ENCODE measurements around the gene NYAP2.

The NYAP2 gene

DNA sequence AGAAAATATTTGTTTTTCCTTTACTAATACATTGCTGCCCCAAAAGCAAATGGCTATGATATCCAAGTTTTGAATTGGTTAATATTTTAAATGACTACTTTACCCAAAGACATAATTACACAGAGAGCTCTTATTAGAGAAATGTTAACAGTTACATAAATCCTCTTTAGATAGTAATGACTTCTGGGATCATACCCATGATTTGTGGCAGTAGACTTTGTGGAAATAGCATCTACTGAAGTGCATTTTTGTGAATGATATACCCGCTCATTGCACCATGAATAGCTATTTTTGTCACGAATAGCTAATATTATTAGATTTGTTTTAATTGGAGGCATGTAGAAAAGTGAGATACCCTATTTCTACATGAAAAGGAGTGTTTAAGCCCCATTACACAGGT lies 15.8 kb downstream of the NYAP2 start:
- no peak overlapping the region for H3K18ac ChIP-seq (ENCODE audit: low read length)
- WGBS, 2 donors (ENCODE audit: extremely low coverage in 2 of 2, insufficient read length in 2 of 2, insufficient replicate concordance in 1 of 2): no CpG with 5 or more reads among the region's 2 CpGs
- no peak overlapping the region for H3K9ac ChIP-seq (ENCODE audit: low read depth, low read length, poor library complexity)

DNA sequence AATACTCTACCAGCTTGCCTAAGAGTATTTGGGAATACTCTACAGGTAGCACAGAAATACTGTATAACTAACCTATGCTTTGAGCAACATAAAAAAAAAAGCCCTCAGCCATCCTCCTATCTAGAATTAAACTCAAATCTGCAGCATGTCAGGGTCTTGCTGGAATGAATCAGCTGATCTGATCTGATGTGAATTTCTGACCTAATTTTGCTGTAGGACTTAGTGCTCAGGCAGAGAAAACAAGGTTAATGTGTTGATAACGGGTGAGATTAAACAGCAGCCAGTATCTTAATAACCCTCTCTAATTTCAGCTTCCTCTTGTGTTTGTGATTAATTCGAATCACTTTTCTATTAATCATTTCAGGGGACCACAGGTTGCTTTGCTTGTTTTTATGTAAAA lies 16.3 kb downstream of the NYAP2 start:
- H4K8ac ChIP-seq (ENCODE audit: low read depth, low read length): no peak overlapping the region
- H4K91ac ChIP-seq (ENCODE audit: low read depth, low read length, poor library complexity): no peak overlapping the region
- H3K9me3 ChIP-seq (replicated peaks in 1 of 2; ENCODE audit: control insufficient read depth in 2 of 2, insufficient read depth in 1 of 2, low read depth in 1 of 2, low read length in 2 of 2): no peaks in the 10 kb centered on the region
- DNase-seq (ENCODE audit: low spot score): no peak
- H3K4me1 ChIP-seq (ENCODE audit: control insufficient read depth in 2 of 2, insufficient read depth in 1 of 2, low read depth in 1 of 2, low read length in 2 of 2): no peaks in the 10 kb centered on the region
- no peak overlapping the region for H2AFZ ChIP-seq (ENCODE audit: low read length)
- no peak overlapping the region for H3K4me2 ChIP-seq (ENCODE audit: insufficient read depth, low read length, poor library complexity, severe bottlenecking)
- H2AK5ac ChIP-seq (ENCODE audit: low read depth, low read length): no peak overlapping the region
- H3K27ac ChIP-seq (replicated peaks; ENCODE audit: low read length): no peak overlapping the region
- no peak overlapping the region for H3K9ac ChIP-seq (ENCODE audit: low read depth, low read length, poor library complexity)
- H2BK5ac ChIP-seq (ENCODE audit: low read length): no peak overlapping the region
- no CpG with 5 or more reads among the region's 2 CpGs for WGBS, 2 donors (ENCODE audit: extremely low coverage in 2 of 2, insufficient read length in 2 of 2, insufficient replicate concordance in 1 of 2)
- no peak overlapping the region for H3K14ac ChIP-seq (ENCODE audit: low read length)
- no peak overlapping the region for H2BK12ac ChIP-seq (ENCODE audit: low read length)
- H3K23ac ChIP-seq (ENCODE audit: low read depth, low read length, poor library complexity): no peak overlapping the region
- H3K4me3 ChIP-seq (ENCODE audit: low read length in 2 of 2): no peak overlapping the region
- no peaks in the 10 kb centered on the region for H3K79me1 ChIP-seq (ENCODE audit: low read depth, low read length)
- no peak overlapping the region for H3K4ac ChIP-seq (ENCODE audit: low read length)
- H3K36me3 ChIP-seq (replicated peaks in 1 of 2; ENCODE audit: control insufficient read depth in 2 of 2, insufficient read depth in 2 of 2, low read length in 2 of 2): no peaks in the 10 kb centered on the region
- no peaks in the 10 kb centered on the region for H3K27me3 ChIP-seq (ENCODE audit: control insufficient read depth in 3 of 3, insufficient read depth in 3 of 3, low read depth in 1 of 3, low read length in 3 of 3)
- H3K18ac ChIP-seq (ENCODE audit: low read length): no peak overlapping the region
- H2BK15ac ChIP-seq (ENCODE audit: low read length): no peak overlapping the region
- H2BK120ac ChIP-seq (ENCODE audit: low read depth, low read length): no peak overlapping the region

More for the DNA sequence above, 15.8 kb downstream of the NYAP2 start:
- no peaks in the 10 kb centered on the region for H3K79me1 ChIP-seq (ENCODE audit: low read depth, low read length)
- no peak overlapping the region for H3K23ac ChIP-seq (ENCODE audit: low read depth, low read length, poor library complexity)
- no peaks in the 10 kb centered on the region for H3K36me3 ChIP-seq (replicated peaks in 1 of 2; ENCODE audit: control insufficient read depth in 2 of 2, insufficient read depth in 2 of 2, low read length in 2 of 2)
- H2AFZ ChIP-seq (ENCODE audit: low read length): no peak overlapping the region
- no peak overlapping the region for H2BK120ac ChIP-seq (ENCODE audit: low read depth, low read length)
- H4K8ac ChIP-seq (ENCODE audit: low read depth, low read length): no peak overlapping the region
- H2AK5ac ChIP-seq (ENCODE audit: low read depth, low read length): no peak overlapping the region
- H3K27ac ChIP-seq (replicated peaks; ENCODE audit: low read length): no peak overlapping the region
- H2BK5ac ChIP-seq (ENCODE audit: low read length): no peak overlapping the region
- H4K91ac ChIP-seq (ENCODE audit: low read depth, low read length, poor library complexity): no peak overlapping the region
- H3K14ac ChIP-seq (ENCODE audit: low read length): no peak overlapping the region
- no peaks in the 10 kb centered on the region for H3K4me1 ChIP-seq (ENCODE audit: control insufficient read depth in 2 of 2, insufficient read depth in 1 of 2, low read depth in 1 of 2, low read length in 2 of 2)
- H2BK15ac ChIP-seq (ENCODE audit: low read length): no peak overlapping the region
- no peak overlapping the region for H2BK12ac ChIP-seq (ENCODE audit: low read length)
- H3K9me3 ChIP-seq (replicated peaks in 1 of 2; ENCODE audit: control insufficient read depth in 2 of 2, insufficient read depth in 1 of 2, low read depth in 1 of 2, low read length in 2 of 2): no peaks in the 10 kb centered on the region
- no peak overlapping the region for H3K4me3 ChIP-seq (ENCODE audit: low read length in 2 of 2)
- no peak overlapping the region for H3K4ac ChIP-seq (ENCODE audit: low read length)
- no peaks in the 10 kb centered on the region for H3K27me3 ChIP-seq (ENCODE audit: control insufficient read depth in 3 of 3, insufficient read depth in 3 of 3, low read depth in 1 of 3, low read length in 3 of 3)
- no peak overlapping the region for H3K4me2 ChIP-seq (ENCODE audit: insufficient read depth, low read length, poor library complexity, severe bottlenecking)
- DNase-seq (ENCODE audit: low spot score): no peak

DNA sequence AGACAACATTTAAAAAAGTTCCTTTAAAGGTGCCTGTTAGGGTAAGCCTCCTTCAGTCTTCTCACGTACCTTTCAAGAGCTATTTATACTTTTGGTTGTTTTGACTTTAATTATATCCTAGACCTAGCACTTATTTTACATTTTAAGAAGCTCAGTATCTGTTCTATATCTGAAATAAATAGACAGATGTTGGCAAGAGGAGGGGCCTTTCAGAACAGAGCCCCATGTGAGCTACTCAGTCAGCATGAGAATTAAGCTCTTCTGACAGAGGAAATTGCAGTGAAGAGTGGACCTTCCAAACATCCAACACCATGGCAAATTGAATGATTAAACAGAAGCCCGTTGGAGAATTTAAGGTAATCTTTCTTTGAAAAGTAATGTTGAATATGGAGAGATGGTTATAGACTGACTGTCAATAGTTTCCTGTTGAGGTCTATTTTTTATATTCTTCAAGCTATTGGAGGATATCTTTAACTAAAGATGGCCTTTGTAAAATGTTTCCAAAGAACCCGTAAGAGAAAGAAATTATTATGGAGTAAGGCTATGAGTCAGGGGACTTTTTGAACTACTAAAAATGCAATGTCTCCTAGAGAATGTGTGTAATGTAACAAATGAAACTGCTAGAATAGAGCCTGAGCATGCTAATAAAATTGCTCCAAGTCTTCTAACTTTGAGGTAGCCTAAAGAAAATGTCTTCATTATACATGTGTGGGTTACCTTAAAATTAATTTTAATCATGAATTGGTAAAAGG lies 17.3 kb downstream of the NYAP2 start:
- H3K4me3 ChIP-seq (ENCODE audit: low read length in 2 of 2): no peak overlapping the region
- no peaks in the 10 kb centered on the region for H3K79me1 ChIP-seq (ENCODE audit: low read depth, low read length)
- H3K27ac ChIP-seq (replicated peaks; ENCODE audit: low read length): no peak overlapping the region
- DNase-seq (ENCODE audit: low spot score): no peak
- no peaks in the 10 kb centered on the region for H3K9me3 ChIP-seq (replicated peaks in 1 of 2; ENCODE audit: control insufficient read depth in 2 of 2, insufficient read depth in 1 of 2, low read depth in 1 of 2, low read length in 2 of 2)
- no peak overlapping the region for H2BK120ac ChIP-seq (ENCODE audit: low read depth, low read length)
- no peak overlapping the region for H3K18ac ChIP-seq (ENCODE audit: low read length)
- H2AFZ ChIP-seq (ENCODE audit: low read length): no peak overlapping the region
- no peak overlapping the region for H4K8ac ChIP-seq (ENCODE audit: low read depth, low read length)
- no peak overlapping the region for H3K23ac ChIP-seq (ENCODE audit: low read depth, low read length, poor library complexity)
- H2AK5ac ChIP-seq (ENCODE audit: low read depth, low read length): no peak overlapping the region
- no peak overlapping the region for H2BK5ac ChIP-seq (ENCODE audit: low read length)
- H2BK15ac ChIP-seq (ENCODE audit: low read length): no peak overlapping the region
- H3K4me2 ChIP-seq (ENCODE audit: insufficient read depth, low read length, poor library complexity, severe bottlenecking): no peak overlapping the region
- H3K9ac ChIP-seq (ENCODE audit: low read depth, low read length, poor library complexity): no peak overlapping the region
- H3K14ac ChIP-seq (ENCODE audit: low read length): no peak overlapping the region
- no peaks in the 10 kb centered on the region for H3K36me3 ChIP-seq (replicated peaks in 1 of 2; ENCODE audit: control insufficient read depth in 2 of 2, insufficient read depth in 2 of 2, low read length in 2 of 2)
- no peak overlapping the region for H2BK12ac ChIP-seq (ENCODE audit: low read length)
- no peaks in the 10 kb centered on the region for H3K27me3 ChIP-seq (ENCODE audit: control insufficient read depth in 3 of 3, insufficient read depth in 3 of 3, low read depth in 1 of 3, low read length in 3 of 3)
- no peaks in the 10 kb centered on the region for H3K4me1 ChIP-seq (ENCODE audit: control insufficient read depth in 2 of 2, insufficient read depth in 1 of 2, low read depth in 1 of 2, low read length in 2 of 2)
- no peak overlapping the region for H3K4ac ChIP-seq (ENCODE audit: low read length)
- no peak overlapping the region for H4K91ac ChIP-seq (ENCODE audit: low read depth, low read length, poor library complexity)
- WGBS, 2 donors (ENCODE audit: extremely low coverage in 2 of 2, insufficient read length in 2 of 2, insufficient replicate concordance in 1 of 2): no CpG with 5 or more reads among the region's 3 CpGs

DNA sequence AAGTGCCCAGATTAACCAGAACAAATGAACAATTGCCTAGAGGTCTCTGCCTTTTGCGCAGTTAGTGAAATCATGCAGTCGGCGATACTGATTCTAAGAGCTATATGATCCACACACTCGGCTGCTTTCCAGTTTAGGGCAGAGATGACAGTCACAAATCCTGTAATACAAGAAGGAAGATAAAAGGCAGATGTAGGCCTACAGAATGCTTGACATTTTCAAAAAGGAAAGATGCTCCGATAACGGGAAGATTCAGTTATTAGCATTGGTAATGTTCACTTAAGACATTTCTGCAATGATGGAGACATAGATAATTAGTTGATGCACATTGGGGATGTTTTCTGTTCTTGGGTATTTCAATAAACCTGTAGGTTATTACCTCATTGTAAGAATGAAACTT lies 19.5 kb downstream of the NYAP2 start:
- H3K36me3 ChIP-seq (replicated peaks in 1 of 2; ENCODE audit: control insufficient read depth in 2 of 2, insufficient read depth in 2 of 2, low read length in 2 of 2): no peaks in the 10 kb centered on the region
- no peak overlapping the region for H2BK15ac ChIP-seq (ENCODE audit: low read length)
- H3K4me1 ChIP-seq (ENCODE audit: control insufficient read depth in 2 of 2, insufficient read depth in 1 of 2, low read depth in 1 of 2, low read length in 2 of 2): no peaks in the 10 kb centered on the region
- DNase-seq (ENCODE audit: low spot score): no peak
- H3K9ac ChIP-seq (ENCODE audit: low read depth, low read length, poor library complexity): no peak overlapping the region
- no peak overlapping the region for H4K91ac ChIP-seq (ENCODE audit: low read depth, low read length, poor library complexity)
- H2BK120ac ChIP-seq (ENCODE audit: low read depth, low read length): no peak overlapping the region
- no peak overlapping the region for H2AFZ ChIP-seq (ENCODE audit: low read length)
- H2AK5ac ChIP-seq (ENCODE audit: low read depth, low read length): no peak overlapping the region
- WGBS, 2 donors (ENCODE audit: extremely low coverage in 2 of 2, insufficient read length in 2 of 2, insufficient replicate concordance in 1 of 2): no CpG with 5 or more reads among the region's 6 CpGs
- no peaks in the 10 kb centered on the region for H3K79me1 ChIP-seq (ENCODE audit: low read depth, low read length)
- no peaks in the 10 kb centered on the region for H3K27me3 ChIP-seq (ENCODE audit: control insufficient read depth in 3 of 3, insufficient read depth in 3 of 3, low read depth in 1 of 3, low read length in 3 of 3)
- H3K4me2 ChIP-seq (ENCODE audit: insufficient read depth, low read length, poor library complexity, severe bottlenecking): no peak overlapping the region
- H3K4ac ChIP-seq (ENCODE audit: low read length): no peak overlapping the region
- no peak overlapping the region for H2BK12ac ChIP-seq (ENCODE audit: low read length)
- H4K8ac ChIP-seq (ENCODE audit: low read depth, low read length): no peak overlapping the region
- no peak overlapping the region for H2BK5ac ChIP-seq (ENCODE audit: low read length)
- no peak overlapping the region for H3K4me3 ChIP-seq (ENCODE audit: low read length in 2 of 2)
- H3K18ac ChIP-seq (ENCODE audit: low read length): no peak overlapping the region
- no peak overlapping the region for H3K23ac ChIP-seq (ENCODE audit: low read depth, low read length, poor library complexity)
- no peak overlapping the region for H3K14ac ChIP-seq (ENCODE audit: low read length)
- no peaks in the 10 kb centered on the region for H3K9me3 ChIP-seq (replicated peaks in 1 of 2; ENCODE audit: control insufficient read depth in 2 of 2, insufficient read depth in 1 of 2, low read depth in 1 of 2, low read length in 2 of 2)
- no peak overlapping the region for H3K27ac ChIP-seq (replicated peaks; ENCODE audit: low read length)
